PFSK-1 (cell line): ENCODE data around the gene IGHMBP2.

Experiments used
- FOXP2 ChIP-seq: optimal IDR thresholded peaks from 2 replicates; pipeline ENCODE3; 2011; ENCODE audit warnings: borderline replicate concordance, control low read depth, inconsistent platforms; ENCODE audit not compliant: insufficient read depth; ENCODE audit errors: extremely low read length, extremely low read depth
- POLR2AphosphoS5 ChIP-seq: IDR thresholded peaks from 2 replicates; pipeline ENCODE4 v1.6.1; 2012; ENCODE audit warnings: low read depth, mild to moderate bottlenecking, control low read depth, low read length, moderate library complexity
- SIN3A ChIP-seq: IDR thresholded peaks from 2 replicates; pipeline ENCODE4 v1.6.1; 2012; ENCODE audit warnings: mild to moderate bottlenecking, low read length, moderate library complexity, borderline replicate concordance; ENCODE audit not compliant: insufficient read depth
- TAF1 ChIP-seq: IDR thresholded peaks from 2 replicates; pipeline ENCODE4 v1.6.1; 2012; ENCODE audit warnings: low read length, control low read depth, borderline replicate concordance; ENCODE audit not compliant: insufficient read depth
- TF ChIP-seq, protein P1 (sequence below), 2 experiments: IDR thresholded peaks; 2 replicates each; pipeline versions ENCODE4 v1.6.1 to v1.8.0; 2011 to 2012; ENCODE audit warnings: low read depth in 2 of 2, low read length in 2 of 2, control low read depth in 1 of 2, inconsistent platforms in 1 of 2, mild to moderate bottlenecking in 1 of 2, moderate library complexity in 1 of 2; ENCODE audit not compliant: insufficient read depth in 1 of 2

The IGHMBP2 gene

DNA sequence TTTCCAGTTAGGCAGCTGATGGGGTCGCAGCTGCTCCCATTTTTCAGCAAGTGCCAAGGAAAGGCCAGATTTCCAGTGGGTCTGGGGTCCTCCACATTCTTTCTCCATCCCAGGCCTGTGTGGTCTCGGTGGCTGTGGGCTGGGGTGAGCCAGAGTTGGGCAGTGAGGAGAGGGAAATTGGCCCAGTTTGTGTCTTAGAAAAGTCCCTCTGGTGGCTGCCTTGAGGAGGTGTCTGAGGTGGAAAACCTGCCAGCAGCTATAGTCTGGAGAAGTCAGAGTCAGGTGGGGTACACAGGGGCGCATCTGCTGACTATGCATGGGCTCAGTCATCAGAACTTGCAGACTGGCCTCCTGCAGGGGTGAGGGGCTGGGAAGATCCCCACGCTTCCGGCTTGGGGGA, 46.6 kb downstream of the IGHMBP2 start:
- no peak for TF ChIP-seq FOXP2
- TF ChIP-seq, protein P1, sequence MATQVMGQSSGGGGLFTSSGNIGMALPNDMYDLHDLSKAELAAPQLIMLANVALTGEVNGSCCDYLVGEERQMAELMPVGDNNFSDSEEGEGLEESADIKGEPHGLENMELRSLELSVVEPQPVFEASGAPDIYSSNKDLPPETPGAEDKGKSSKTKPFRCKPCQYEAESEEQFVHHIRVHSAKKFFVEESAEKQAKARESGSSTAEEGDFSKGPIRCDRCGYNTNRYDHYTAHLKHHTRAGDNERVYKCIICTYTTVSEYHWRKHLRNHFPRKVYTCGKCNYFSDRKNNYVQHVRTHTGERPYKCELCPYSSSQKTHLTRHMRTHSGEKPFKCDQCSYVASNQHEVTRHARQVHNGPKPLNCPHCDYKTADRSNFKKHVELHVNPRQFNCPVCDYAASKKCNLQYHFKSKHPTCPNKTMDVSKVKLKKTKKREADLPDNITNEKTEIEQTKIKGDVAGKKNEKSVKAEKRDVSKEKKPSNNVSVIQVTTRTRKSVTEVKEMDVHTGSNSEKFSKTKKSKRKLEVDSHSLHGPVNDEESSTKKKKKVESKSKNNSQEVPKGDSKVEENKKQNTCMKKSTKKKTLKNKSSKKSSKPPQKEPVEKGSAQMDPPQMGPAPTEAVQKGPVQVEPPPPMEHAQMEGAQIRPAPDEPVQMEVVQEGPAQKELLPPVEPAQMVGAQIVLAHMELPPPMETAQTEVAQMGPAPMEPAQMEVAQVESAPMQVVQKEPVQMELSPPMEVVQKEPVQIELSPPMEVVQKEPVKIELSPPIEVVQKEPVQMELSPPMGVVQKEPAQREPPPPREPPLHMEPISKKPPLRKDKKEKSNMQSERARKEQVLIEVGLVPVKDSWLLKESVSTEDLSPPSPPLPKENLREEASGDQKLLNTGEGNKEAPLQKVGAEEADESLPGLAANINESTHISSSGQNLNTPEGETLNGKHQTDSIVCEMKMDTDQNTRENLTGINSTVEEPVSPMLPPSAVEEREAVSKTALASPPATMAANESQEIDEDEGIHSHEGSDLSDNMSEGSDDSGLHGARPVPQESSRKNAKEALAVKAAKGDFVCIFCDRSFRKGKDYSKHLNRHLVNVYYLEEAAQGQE (IDR thresholded peaks at IDR 0.05; ENCODE audit: insufficient read depth in 1 of 2, low read depth in 2 of 2, low read length in 2 of 2): no peak
- no peak for TF ChIP-seq SIN3A
- no peak for TF ChIP-seq TAF1
- no peak for TF ChIP-seq POLR2AphosphoS5

DNA sequence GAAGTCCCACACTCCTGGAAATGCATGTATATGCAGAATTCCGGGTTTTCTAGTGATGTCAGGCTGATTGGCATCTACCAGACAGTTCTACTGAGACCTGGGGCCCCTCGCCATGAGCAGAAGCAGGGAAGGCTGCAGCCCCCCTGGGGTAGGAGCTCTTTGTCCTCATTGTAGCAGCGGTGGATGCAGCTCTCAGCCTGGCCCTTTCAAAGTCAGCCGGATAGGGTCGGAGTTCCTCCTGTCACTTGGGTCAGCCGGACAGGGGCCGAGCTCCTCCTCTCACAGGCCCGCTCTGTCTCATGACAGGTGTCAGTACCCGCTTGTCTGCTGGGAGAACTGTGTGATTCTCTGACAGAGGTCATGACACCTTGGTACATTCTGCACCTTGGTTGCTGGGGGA, 47.1 kb downstream of the IGHMBP2 start:
- no peak for TF ChIP-seq TAF1
- TF ChIP-seq FOXP2: no peak
- no peak for TF ChIP-seq POLR2AphosphoS5
- TF ChIP-seq, protein P1 (IDR thresholded peaks at IDR 0.05; ENCODE audit: insufficient read depth in 1 of 2, low read depth in 2 of 2, low read length in 2 of 2): no peak
- TF ChIP-seq SIN3A: no peak

DNA sequence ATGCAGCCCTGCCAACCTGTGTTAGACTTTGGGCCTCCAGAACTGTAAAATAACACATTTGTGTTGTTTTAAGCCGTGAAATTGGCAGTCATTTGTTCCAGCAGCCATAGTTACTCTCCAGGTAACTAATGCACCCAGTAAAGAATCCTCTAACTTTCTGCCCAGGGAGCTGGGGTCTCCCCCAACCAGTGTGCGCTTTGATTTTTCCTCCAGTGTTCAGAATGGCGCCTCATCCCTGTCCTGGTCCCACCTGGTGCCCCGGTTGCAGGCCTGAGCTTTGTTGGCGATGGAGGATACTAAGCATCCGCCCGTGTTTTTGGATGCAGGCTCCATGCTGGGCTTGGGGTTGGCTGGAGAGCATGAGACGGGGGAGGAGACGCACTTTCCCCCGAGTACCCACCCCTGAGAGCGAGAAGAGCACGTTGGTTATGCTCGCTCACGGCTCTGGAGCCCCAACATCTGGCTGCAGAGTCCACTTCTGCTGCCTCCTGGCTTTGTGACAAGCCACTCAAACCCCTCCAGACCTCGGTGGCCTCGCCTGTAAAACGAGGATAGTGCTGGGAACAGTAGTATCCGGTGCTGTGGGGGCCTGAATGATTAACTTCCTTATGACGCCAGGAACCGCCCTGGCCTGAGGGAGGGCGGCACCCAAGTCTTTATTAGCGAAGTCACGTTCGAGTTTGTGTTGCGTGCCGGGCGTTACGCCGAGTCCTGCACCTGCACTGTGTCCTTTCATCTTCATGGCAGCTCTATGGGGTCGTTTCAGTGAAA, 51.3 kb downstream of the IGHMBP2 start:
- TF ChIP-seq POLR2AphosphoS5 (no peak), TAF1 (no peak), SIN3A (no peak), FOXP2 (no peak)
- TF ChIP-seq, protein P1 (IDR thresholded peaks at IDR 0.05; ENCODE audit: insufficient read depth in 1 of 2, low read depth in 2 of 2, low read length in 2 of 2): no peak

DNA sequence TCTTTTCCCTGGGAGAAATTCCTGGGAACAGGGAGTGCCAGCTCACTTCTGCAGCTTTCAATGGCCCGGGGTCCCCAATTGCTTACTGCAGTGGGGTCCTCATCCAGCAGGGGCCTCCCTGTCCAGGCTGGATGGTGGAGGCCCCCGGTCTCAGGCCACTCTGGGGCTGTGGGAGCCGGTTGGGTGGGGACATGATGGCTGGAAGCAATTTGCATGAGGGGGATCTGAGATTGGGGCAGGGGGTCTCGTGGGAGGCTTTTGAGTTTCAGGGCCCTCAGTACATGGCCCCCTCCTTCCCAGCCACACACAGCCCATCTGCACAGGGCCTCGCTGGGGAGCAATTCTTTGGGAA, 51.9 kb downstream of the IGHMBP2 start:
- TF ChIP-seq SIN3A (no peak), POLR2AphosphoS5 (no peak), TAF1 (no peak), FOXP2 (no peak)
- TF ChIP-seq, protein P1 (IDR thresholded peaks at IDR 0.05; ENCODE audit: insufficient read depth in 1 of 2, low read depth in 2 of 2, low read length in 2 of 2): no peak

DNA sequence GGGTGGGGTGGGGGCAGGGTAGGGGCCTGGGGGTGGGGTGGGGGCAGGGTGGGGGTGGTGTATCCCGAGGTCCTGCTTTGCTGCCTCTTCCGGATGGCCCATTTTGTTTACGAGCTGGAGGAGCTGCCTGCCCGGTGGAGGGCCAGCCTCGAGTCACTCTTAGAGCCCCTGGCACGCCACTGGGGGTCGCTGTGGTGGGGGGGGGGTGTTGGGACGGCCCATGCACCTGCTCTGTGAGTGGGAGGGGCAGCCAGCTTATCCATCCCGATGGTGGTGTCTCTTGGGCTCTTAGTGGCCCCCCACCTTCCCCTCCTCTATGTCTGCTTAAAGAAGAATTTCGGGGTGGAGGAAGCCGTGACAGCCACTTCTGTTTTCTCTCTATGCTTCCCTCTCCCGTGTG, 52.5 kb downstream of the IGHMBP2 start:
- TF ChIP-seq SIN3A (no peak), TAF1 (no peak), POLR2AphosphoS5 (no peak)
- TF ChIP-seq, protein P1 (IDR thresholded peaks at IDR 0.05; ENCODE audit: insufficient read depth in 1 of 2, low read depth in 2 of 2, low read length in 2 of 2): no peak
